DND-41 (cell line): Measurements from ENCODE around the gene MVD.

Experiments
- ATAC-seq: fragments of 200-7000 bp; cut with Tn5 transposase; 3 replicates; pipeline ENCODE4 v1.9.1; 2021; ENCODE audit warnings: low read depth; ENCODE audit not compliant: insufficient read depth
- DNase-seq: peaks from one replicate; pipeline ENCODE4 v3.0.0-alpha.2; 2020
- H2AFZ ChIP-seq: 2 replicates; pipeline ENCODE4 v1.6.0; 2012; ENCODE audit warnings: low read depth, low read length
- H3K27ac ChIP-seq: 2 replicates; pipeline ENCODE4 v1.5.1; 2012; ENCODE audit warnings: low read length, inconsistent platforms
- H3K27me3 ChIP-seq: fragments of 200-600 bp; sonication (generic); 2 replicates; pipeline ENCODE4 v1.6.0; 2012; ENCODE audit warnings: low read length, mild to moderate bottlenecking, inconsistent platforms; ENCODE audit not compliant: insufficient read depth, poor library complexity
- H3K36me3 ChIP-seq: 2 replicates; pipeline ENCODE4 v1.5.1; 2012; ENCODE audit warnings: low read length, inconsistent platforms; ENCODE audit not compliant: insufficient read depth
- H3K4me1 ChIP-seq: 2 replicates; pipeline ENCODE4 v1.5.1; 2012; ENCODE audit warnings: mild to moderate bottlenecking, low read length; ENCODE audit not compliant: insufficient read depth
- H3K4me2 ChIP-seq: 2 replicates; pipeline ENCODE4 v1.6.0; 2012; ENCODE audit warnings: mild to moderate bottlenecking, moderate library complexity, low read length, inconsistent platforms; ENCODE audit not compliant: insufficient read depth
- H3K4me3 ChIP-seq, 2 experiments: fragments of 200-600 bp in 1 of 2; shearing (Covaris generic) in 1 of 2; 2 replicates each; pipeline ENCODE4 v1.5.1; 2012 to 2016; ENCODE audit warnings: inconsistent platforms in 2 of 2, low read length in 2 of 2, mild to moderate bottlenecking in 2 of 2, low read depth in 1 of 2, moderate library complexity in 1 of 2
- H3K79me2 ChIP-seq: 2 replicates; pipeline ENCODE4 v1.6.0; 2012; ENCODE audit warnings: low read length, inconsistent platforms; ENCODE audit not compliant: insufficient read depth
- H3K9ac ChIP-seq: 2 replicates; pipeline ENCODE4 v1.6.0; 2012; ENCODE audit warnings: low read depth, mild to moderate bottlenecking, inconsistent platforms, low read length, moderate library complexity
- H3K9me3 ChIP-seq: 2 replicates; pipeline ENCODE4 v1.5.1; 2012; ENCODE audit warnings: low read length, moderate library complexity, mild to moderate bottlenecking, inconsistent platforms; ENCODE audit not compliant: insufficient read depth, severe bottlenecking
- H4K20me1 ChIP-seq: 2 replicates; pipeline ENCODE4 v1.6.0; 2012; ENCODE audit warnings: low read length; ENCODE audit not compliant: insufficient read depth
- CTCF ChIP-seq: IDR thresholded peaks from 2 replicates; pipeline ENCODE4 v1.5.1; 2012; ENCODE audit warnings: borderline replicate concordance, low read length, moderate library complexity, mild to moderate bottlenecking; ENCODE audit not compliant: poor library complexity, severe bottlenecking; ENCODE audit errors: extremely low read depth
- EZH2 ChIP-seq: IDR thresholded peaks from 3 replicates; pipeline ENCODE4 v1.6.1; 2012; ENCODE audit warnings: borderline replicate concordance, low read depth, mild to moderate bottlenecking, moderate library complexity, low read length, inconsistent platforms; ENCODE audit not compliant: severe bottlenecking

MVD gene

GRCh38 chr16:88656291-88656980 lies 6.5 kb downstream of the MVD start:
- H3K9ac ChIP-seq, result no peak overlapping the region
- ATAC-seq, result no peak

GRCh38 chr16:88655733-88656281 lies 7.1 kb downstream of the MVD start:
- ATAC-seq (no peak), DNase-seq (no peak)
- no peaks in the 10 kb centered on the region for H3K27me3 ChIP-seq
- H3K4me3 ChIP-seq, result no peak overlapping the region
- no peaks in the 10 kb centered on the region for H3K9me3 ChIP-seq
- H3K36me3 ChIP-seq, result peaks cover 82% of the 10 kb centered on the region
- no peak overlapping the region for H3K27ac ChIP-seq
- no peak overlapping the region for H2AFZ ChIP-seq
- peaks cover 33% of the 10 kb centered on the region for H3K79me2 ChIP-seq
- no peak overlapping the region for H3K4me2 ChIP-seq
- peaks cover 10% of the 10 kb centered on the region for H3K4me1 ChIP-seq
- no peak overlapping the region for H3K9ac ChIP-seq
- no peak for TF ChIP-seq EZH2
- no peak for TF ChIP-seq CTCF
- H4K20me1 ChIP-seq, result peaks cover 50% of the 10 kb centered on the region

More at GRCh38 chr16:88656291-88656980, 6.5 kb downstream of the MVD start:
- no peaks in the 10 kb centered on the region for H3K27me3 ChIP-seq
- no peak overlapping the region for H3K27ac ChIP-seq
- H3K4me2 ChIP-seq, result no peak overlapping the region
- peaks cover 46% of the 10 kb centered on the region for H4K20me1 ChIP-seq
- peaks cover 11% of the 10 kb centered on the region for H3K4me1 ChIP-seq
- DNase-seq, result no peak
- H2AFZ ChIP-seq, result no peak overlapping the region
- H3K36me3 ChIP-seq, result peaks cover 79% of the 10 kb centered on the region
- H3K79me2 ChIP-seq, result peaks cover 39% of the 10 kb centered on the region
- H3K9me3 ChIP-seq, result no peaks in the 10 kb centered on the region
- TF ChIP-seq CTCF, result no peak
- no peak for TF ChIP-seq EZH2
- H3K4me3 ChIP-seq, result no peak overlapping the region

- DNase-seq, result no peak
- Histone ChIP-seq H3K9ac (no peak overlapping the region), H3K27ac (no peak overlapping the region)
Observed at GRCh38 chr16:88655053-88655732, 7.7 kb downstream of the MVD start.

More at GRCh38 chr16:88655053-88655732, 7.7 kb downstream of the MVD start:
- no peak for ATAC-seq
- Histone ChIP-seq H2AFZ (no peak overlapping the region), H3K4me1 (peaks cover 16% of the 10 kb centered on the region), H3K27me3 (no peaks in the 10 kb centered on the region), H4K20me1 (peaks cover 53% of the 10 kb centered on the region), H3K4me2 (no peak overlapping the region), H3K79me2 (peaks cover 34% of the 10 kb centered on the region), H3K9me3 (no peaks in the 10 kb centered on the region), H3K36me3 (peaks cover 81% of the 10 kb centered on the region), H3K4me3 (no peak overlapping the region)
- TF ChIP-seq EZH2, result no peak
- no peak for TF ChIP-seq CTCF
